ENCODE results near the gene USP34. TPM values are rescaled to one million over a fixed set of nuclear protein-coding genes. Genes with fewer than 3 reads are reported as not detected.

Gene USP34
- total RNA-seq, 2 experiments from 2014 or later, result 59.5 to 60.4 TPM

GRCh38 chr2:61320181-61320580 is 150.7 kb downstream of the USP34 start:
- Mint-ChIP-seq H3K27me3 (ENCODE audit: low read depth) (no peaks in the 10 kb centered on the region), H3K27ac (no peak overlapping the region), H3K9me3 (no peaks in the 10 kb centered on the region), H3K36me3 (ENCODE audit: low read depth) (peaks cover 10% of the 10 kb centered on the region), H3K4me1 (ENCODE audit: low read depth) (no peaks in the 10 kb centered on the region), H3K4me3 (no peak overlapping the region)
- intact Hi-C loops (cut with micrococcal nuclease), result no loop called here
- CTCF ChIA-PET, result interaction anchor here (0.6 kb wide), 1 partner anchor 160 kb away, joined by 3 read pairs; no protein-coding TSS in a partner anchor
- no peak for DNase-seq

GRCh38 chr2:61318553-61318952 is 152.3 kb downstream of the USP34 start:
- Mint-ChIP-seq H3K27me3 (ENCODE audit: low read depth) (no peaks in the 10 kb centered on the region), H3K36me3 (ENCODE audit: low read depth) (peaks cover 14% of the 10 kb centered on the region), H3K27ac (no peak overlapping the region), H3K4me1 (ENCODE audit: low read depth) (peaks cover 4% of the 10 kb centered on the region), H3K4me3 (no peak overlapping the region), H3K9me3 (no peaks in the 10 kb centered on the region)
- CTCF ChIA-PET, result no interaction called here
- intact Hi-C loops (cut with micrococcal nuclease), result no loop called here
- no peak for DNase-seq

- Mint-ChIP-seq H3K9me3 (no peaks in the 10 kb centered on the region), H3K27me3 (ENCODE audit: low read depth) (no peaks in the 10 kb centered on the region), H3K4me3 (no peak overlapping the region), H3K36me3 (ENCODE audit: low read depth) (peaks cover 25% of the 10 kb centered on the region), H3K27ac (no peak overlapping the region), H3K4me1 (ENCODE audit: low read depth) (peaks cover 6% of the 10 kb centered on the region)
- DNase-seq, result no peak
- CTCF ChIA-PET, result no interaction called here
- intact Hi-C loops (cut with micrococcal nuclease), result no loop called here
Observed at GRCh38 chr2:61295981-61296380, 174.9 kb downstream of the USP34 start.

GRCh38 chr2:61291851-61292575 is 178.9 kb downstream of the USP34 start:
- CTCF ChIA-PET, result interaction anchor here (0.7 kb wide), 1 partner anchor 16 kb away, joined by 3 read pairs; no protein-coding TSS in a partner anchor
- DNase-seq, result no peak
- Mint-ChIP-seq H3K27me3 (ENCODE audit: low read depth) (no peaks in the 10 kb centered on the region), H3K36me3 (ENCODE audit: low read depth) (peaks cover 23% of the 10 kb centered on the region), H3K9me3 (no peaks in the 10 kb centered on the region), H3K4me3 (no peak overlapping the region), H3K27ac (no peak overlapping the region), H3K4me1 (ENCODE audit: low read depth) (peaks cover 11% of the 10 kb centered on the region)
- intact Hi-C loops (cut with micrococcal nuclease), result no loop called here

- CTCF ChIA-PET, result interaction anchor here (0.6 kb wide), 1 partner anchor 1411 kb away, joined by 3 read pairs; no protein-coding TSS in a partner anchor
- no peak overlapping the region for H3K4me3 Mint-ChIP-seq
- H3K36me3 Mint-ChIP-seq (ENCODE audit: low read depth), result peaks cover 12% of the 10 kb centered on the region
- H3K4me1 Mint-ChIP-seq (ENCODE audit: low read depth), result peaks cover 13% of the 10 kb centered on the region
- no peaks in the 10 kb centered on the region for H3K27me3 Mint-ChIP-seq (ENCODE audit: low read depth)
- intact Hi-C loops (cut with micrococcal nuclease), result no loop called here
- no peak for DNase-seq
- H3K27ac Mint-ChIP-seq, result no peak overlapping the region
- H3K9me3 Mint-ChIP-seq, result no peaks in the 10 kb centered on the region
Observed at GRCh38 chr2:61288070-61288841, 182.6 kb downstream of the USP34 start.

GRCh38 chr2:61287254-61287653 is 183.6 kb downstream of the USP34 start:
- H3K36me3 Mint-ChIP-seq (ENCODE audit: low read depth), result peaks cover 11% of the 10 kb centered on the region
- CTCF ChIA-PET, result no interaction called here
- H3K9me3 Mint-ChIP-seq, result no peaks in the 10 kb centered on the region
- no peak overlapping the region for H3K27ac Mint-ChIP-seq
- intact Hi-C loops (cut with micrococcal nuclease), result no loop called here
- peaks cover 13% of the 10 kb centered on the region for H3K4me1 Mint-ChIP-seq (ENCODE audit: low read depth)
- DNase-seq, result no peak
- no peaks in the 10 kb centered on the region for H3K27me3 Mint-ChIP-seq (ENCODE audit: low read depth)
- H3K4me3 Mint-ChIP-seq, result no peak overlapping the region

- no peaks in the 10 kb centered on the region for H3K9me3 Mint-ChIP-seq
- no peaks in the 10 kb centered on the region for H3K27me3 Mint-ChIP-seq (ENCODE audit: low read depth)
- H3K4me3 Mint-ChIP-seq, result no peak overlapping the region
- H3K4me1 Mint-ChIP-seq (ENCODE audit: low read depth), result peaks cover 2% of the 10 kb centered on the region
- DNase-seq, result no peak
- H3K36me3 Mint-ChIP-seq (ENCODE audit: low read depth), result peaks cover 12% of the 10 kb centered on the region
- intact Hi-C loops (cut with micrococcal nuclease), result no loop called here
- no peak overlapping the region for H3K27ac Mint-ChIP-seq
- CTCF ChIA-PET, result no interaction called here
Observed at GRCh38 chr2:61283443-61284160, 187.3 kb downstream of the USP34 start.

GRCh38 chr2:61282104-61282590 is 188.7 kb downstream of the USP34 start:
- Mint-ChIP-seq H3K4me3 (no peak overlapping the region), H3K9me3 (no peaks in the 10 kb centered on the region), H3K27ac (no peak overlapping the region), H3K27me3 (ENCODE audit: low read depth) (no peaks in the 10 kb centered on the region), H3K36me3 (ENCODE audit: low read depth) (peaks cover 15% of the 10 kb centered on the region), H3K4me1 (ENCODE audit: low read depth) (peaks cover 2% of the 10 kb centered on the region)
- intact Hi-C loops (cut with micrococcal nuclease), result no loop called here
- CTCF ChIA-PET, result interaction anchor here (0.6 kb wide), 1 partner anchor 19 kb away, joined by 3 read pairs; no protein-coding TSS in a partner anchor
- DNase-seq, result no peak

- H3K9me3 Mint-ChIP-seq, result no peaks in the 10 kb centered on the region
- no peaks in the 10 kb centered on the region for H3K27me3 Mint-ChIP-seq (ENCODE audit: low read depth)
- H3K36me3 Mint-ChIP-seq (ENCODE audit: low read depth), result peaks cover 18% of the 10 kb centered on the region
- H3K4me1 Mint-ChIP-seq (ENCODE audit: low read depth), result peaks cover 2% of the 10 kb centered on the region
- intact Hi-C loops (cut with micrococcal nuclease), result no loop called here
- H3K4me3 Mint-ChIP-seq, result no peak overlapping the region
- CTCF ChIA-PET, result no interaction called here
- no peak overlapping the region for H3K27ac Mint-ChIP-seq
- DNase-seq, result no peak
Observed at GRCh38 chr2:61281321-61281720, 189.6 kb downstream of the USP34 start.

GRCh38 chr2:61277756-61278155 is 193.1 kb downstream of the USP34 start:
- CTCF ChIA-PET, result no interaction called here
- H3K9me3 Mint-ChIP-seq, result no peaks in the 10 kb centered on the region
- H3K36me3 Mint-ChIP-seq (ENCODE audit: low read depth), result peaks cover 19% of the 10 kb centered on the region
- no peak for DNase-seq
- H3K27ac Mint-ChIP-seq, result peak overlapping the region; percentile 76
- H3K27me3 Mint-ChIP-seq (ENCODE audit: low read depth), result no peaks in the 10 kb centered on the region
- intact Hi-C loops (cut with micrococcal nuclease), result no loop called here
- no peak overlapping the region for H3K4me3 Mint-ChIP-seq
- peaks cover 2% of the 10 kb centered on the region for H3K4me1 Mint-ChIP-seq (ENCODE audit: low read depth)

- CTCF ChIA-PET, result interaction anchor here (0.5 to 1.1 kb wide), 2 partner anchors 9 to 17 kb away, joined by 3 read pairs; no protein-coding TSS in a partner anchor
- H3K36me3 Mint-ChIP-seq (ENCODE audit: low read depth), result peaks cover 23% of the 10 kb centered on the region
- DNase-seq, result no peak
- H3K4me3 Mint-ChIP-seq, result no peak overlapping the region
- H3K4me1 Mint-ChIP-seq (ENCODE audit: low read depth), result peaks cover 6% of the 10 kb centered on the region
- no peaks in the 10 kb centered on the region for H3K27me3 Mint-ChIP-seq (ENCODE audit: low read depth)
- intact Hi-C loops (cut with micrococcal nuclease), result no loop called here
- no peaks in the 10 kb centered on the region for H3K9me3 Mint-ChIP-seq
- H3K27ac Mint-ChIP-seq, result no peak overlapping the region
Observed at GRCh38 chr2:61275575-61276184, 195.2 kb downstream of the USP34 start.

Measured in activated naive CD4-positive, alpha-beta T cell treated with anti-CD3 and anti-CD28 coated beads for 36 hours (primary cell).